HG03571 (cell line): ENCODE measurements around the gene OXTR.

ENCODE experiments used
- ATAC-seq: cut with Tn5 transposase; IDR thresholded peaks from one replicate; pipeline ENCODE4 v1.9.1; 2021; ENCODE audit not compliant: unreplicated experiment

Gene OXTR

DNA sequence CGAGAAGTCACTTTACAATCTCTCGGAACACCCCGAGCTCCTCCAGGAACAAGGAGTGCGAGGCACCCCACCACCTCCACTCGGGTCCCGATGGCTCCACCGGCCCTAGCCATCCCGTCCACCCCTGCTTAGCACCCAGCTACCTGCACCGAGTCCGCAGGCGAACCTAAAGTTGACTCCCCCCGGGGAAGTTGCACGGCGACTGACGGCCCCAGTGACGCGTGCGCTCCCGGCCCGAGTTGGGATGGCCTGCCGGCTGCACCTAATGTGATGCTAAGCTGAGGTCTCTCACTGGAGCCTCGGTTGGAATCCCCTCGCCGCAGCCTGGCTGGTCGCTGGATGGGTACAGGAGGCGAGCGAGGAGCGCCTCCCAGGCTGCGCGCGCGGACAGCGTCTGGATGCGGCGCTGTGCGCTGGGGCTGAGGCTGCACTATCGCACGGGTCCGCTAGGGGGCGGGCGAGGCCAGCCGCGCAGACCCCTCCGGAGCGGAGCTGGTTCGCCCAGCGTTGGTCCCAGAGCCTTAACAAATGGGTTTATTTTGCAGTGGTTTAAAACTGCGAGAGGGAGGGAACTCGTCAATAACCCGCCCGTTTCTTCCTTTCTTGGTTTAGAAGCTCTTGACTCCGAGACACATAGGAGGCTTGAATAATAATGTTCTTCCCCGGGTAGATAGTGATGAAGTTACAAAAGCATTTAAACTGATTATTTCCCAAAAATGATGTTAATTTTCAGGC lies at the start of gene OXTR:
OXTR (minus strand) TSS at position 526 of the 735 bp plus-strand sequence. CDS start 1,426 bp downstream, outside the sequence.
- ATAC-seq = peak; percentile 78

DNA sequence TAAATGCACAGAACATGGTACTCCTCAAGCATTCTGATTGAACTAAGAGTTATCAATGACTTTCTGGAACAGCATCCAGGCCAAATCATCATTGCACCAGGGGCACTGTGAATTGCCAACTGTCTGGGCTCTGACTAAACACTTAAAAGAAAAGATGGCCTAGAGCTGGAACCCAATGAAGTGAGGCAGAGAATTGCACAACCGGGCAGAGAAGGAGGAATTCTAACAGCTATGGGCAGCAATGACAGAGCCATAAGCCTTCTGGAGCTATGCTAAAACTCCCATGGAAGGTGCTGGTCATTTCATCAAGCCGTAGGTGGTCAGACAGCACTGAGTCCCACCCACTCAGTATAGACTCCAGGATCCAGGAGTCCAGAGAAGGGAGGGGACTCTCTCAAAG lies 48.1 kb upstream of the OXTR start:
- no peak for ATAC-seq

- ATAC-seq = no peak
Measured at GRCh38 chr3:8816106-8816505, 46.7 kb upstream of the OXTR start.

- no peak for ATAC-seq
Measured at GRCh38 chr3:8813411-8813810, 44.0 kb upstream of the OXTR start.

DNA sequence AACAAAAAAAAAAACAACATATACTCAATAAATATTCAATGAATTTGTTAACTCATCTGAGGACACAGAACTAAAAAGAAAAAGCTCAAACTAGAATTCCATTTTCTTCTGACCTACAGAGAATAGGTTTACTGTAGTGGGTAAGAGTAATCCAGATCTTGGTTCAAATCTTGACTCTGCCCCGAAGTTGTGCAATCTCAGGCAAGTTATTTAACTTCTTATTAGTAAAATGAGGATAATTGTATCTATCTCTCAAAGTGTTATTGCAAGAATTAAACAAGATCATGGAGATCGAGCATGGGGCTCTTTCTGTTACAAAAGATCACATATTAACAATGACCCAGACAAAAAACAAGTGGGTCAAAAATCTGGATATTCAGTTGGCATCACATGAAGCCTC lies 41.1 kb upstream of the OXTR start:
- no peak for ATAC-seq

DNA sequence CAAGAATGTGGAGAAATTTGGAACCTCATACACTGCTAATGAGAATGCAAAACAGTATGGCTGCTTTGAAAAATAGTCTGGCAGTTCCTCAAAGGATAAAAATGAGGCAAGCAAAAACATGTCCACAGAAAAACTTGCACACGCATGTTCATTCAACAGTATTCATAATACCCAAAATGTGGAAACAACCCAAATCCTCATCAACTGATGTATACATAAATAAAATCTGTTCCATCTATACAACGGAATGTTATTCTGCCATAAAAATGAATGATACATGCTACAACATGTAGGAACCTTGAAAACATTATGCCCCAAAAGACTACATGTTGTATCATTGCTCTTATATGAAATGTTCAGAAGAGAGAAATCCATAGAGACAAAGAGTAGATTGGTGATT lies 36.4 kb upstream of the OXTR start:
- ATAC-seq = no peak

DNA sequence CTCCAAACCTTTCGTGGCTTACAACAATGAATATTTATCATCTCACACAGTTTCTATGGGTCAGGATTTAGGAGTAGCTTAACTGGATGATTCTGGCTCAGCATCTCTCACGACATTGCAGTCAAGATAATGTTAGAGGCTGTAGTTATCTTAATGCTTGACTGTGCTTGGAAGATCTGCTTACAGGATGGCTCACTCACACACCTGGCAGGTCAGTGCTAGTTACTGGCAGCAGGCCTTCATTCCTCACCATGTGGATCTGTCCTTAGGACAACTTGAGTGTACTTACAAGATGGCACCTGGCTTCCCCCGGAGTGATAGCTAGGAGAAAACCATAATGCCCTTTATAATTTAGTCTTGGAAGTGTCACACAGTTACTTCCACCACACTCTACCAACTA lies 32.8 kb upstream of the OXTR start:
- ATAC-seq = no peak

GRCh38 chr3:8800016-8800415 lies 30.6 kb upstream of the OXTR start:
- ATAC-seq = no peak

DNA sequence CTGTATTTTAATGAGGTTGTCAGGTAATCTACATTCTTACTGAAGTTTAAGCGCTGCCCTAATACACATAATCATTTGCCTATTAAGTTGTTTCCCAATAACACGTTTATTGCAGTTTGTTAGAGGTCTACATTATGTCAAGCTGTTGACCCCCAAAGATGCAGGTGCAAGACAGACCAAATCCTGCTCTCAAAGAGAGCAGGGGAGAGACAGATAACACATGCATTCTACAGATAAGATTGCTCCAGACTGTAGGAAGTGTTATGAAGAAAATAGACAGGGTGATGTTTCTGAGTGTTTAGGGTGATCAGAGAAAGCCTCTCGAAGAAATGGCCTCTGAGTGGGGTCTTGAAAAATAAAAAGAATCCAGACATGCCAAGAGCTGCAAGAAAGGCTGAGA lies 24.8 kb upstream of the OXTR start:
- ATAC-seq = no peak

DNA sequence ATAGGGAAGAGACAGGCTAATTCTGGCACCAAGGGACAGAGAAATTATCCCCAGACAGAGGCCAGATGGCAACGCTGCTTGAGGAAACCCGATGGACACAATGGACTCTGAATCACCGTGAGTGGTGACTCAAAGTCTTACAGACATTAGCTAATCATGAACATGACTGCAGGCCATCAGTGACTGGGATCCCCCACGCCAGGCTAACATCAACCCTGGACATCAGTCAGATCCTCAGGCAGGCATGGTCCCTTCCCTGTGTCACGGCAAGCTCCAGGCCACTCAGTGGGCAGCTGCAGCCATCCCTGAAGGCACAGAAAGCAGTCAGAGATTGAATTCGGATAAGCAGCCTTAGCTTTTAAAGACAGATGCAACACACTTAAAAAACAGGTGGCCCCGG lies 23.8 kb upstream of the OXTR start:
- ATAC-seq = no peak

DNA sequence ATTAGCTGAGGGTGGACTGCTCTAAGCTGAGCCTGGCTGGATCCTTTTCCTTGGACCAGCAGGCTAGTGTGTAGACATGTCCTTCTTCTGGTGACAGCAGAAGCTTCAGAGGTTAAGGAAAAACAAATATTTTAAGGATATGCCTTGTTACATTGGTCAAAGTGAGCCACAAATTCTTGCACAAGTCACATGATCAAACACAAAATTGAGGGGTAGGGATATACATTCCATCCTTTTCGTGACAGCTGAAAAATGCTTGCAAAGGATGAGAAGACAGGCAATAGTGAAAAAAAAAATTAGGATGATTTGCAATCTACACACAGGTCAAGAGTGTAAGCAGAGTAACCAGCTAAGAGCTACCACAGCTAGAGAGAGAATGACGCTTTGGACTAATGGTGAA lies 21.1 kb upstream of the OXTR start:
- no peak for ATAC-seq

DNA sequence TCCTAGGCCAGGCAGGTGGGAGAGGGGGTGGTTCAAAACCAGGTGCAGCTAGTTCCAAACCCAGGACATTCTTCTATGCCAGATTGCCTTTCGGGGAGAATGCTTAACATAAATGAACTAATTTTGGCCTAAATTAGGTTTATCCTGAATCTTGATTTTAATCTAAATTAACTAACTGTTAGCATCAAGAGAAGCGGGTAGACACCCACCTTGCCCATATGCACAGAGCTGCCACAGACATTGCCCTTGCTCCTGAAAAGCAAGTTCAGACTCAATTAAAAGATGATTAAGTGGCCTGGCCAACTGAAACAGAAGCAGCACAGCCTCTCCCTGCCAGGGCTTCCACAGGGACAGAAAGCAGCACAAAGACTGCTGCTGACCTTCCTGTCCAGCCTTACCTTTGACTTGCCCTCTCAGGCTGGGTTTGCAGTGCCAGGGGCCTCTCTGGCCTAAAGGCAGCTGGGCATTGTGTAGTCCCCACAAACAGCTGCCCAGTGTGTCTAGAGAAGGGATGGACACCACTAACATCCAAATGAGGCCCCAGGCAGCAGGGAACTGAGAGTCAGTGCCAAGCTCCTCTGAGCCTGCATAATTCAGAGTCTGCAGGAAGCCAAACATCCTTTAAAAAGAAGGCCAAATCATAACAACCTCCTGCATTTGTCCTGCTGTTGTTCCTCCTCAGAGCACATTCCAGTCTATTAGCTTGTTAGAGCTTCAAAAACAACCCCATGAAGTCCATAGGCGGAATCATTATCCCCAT lies 15.4 kb upstream of the OXTR start:
- no peak for ATAC-seq

- no peak for ATAC-seq
Measured at GRCh38 chr3:8780279-8780678, 10.9 kb upstream of the OXTR start.

- ATAC-seq = no peak
Measured at GRCh38 chr3:8778475-8778874, 9.1 kb upstream of the OXTR start.

DNA sequence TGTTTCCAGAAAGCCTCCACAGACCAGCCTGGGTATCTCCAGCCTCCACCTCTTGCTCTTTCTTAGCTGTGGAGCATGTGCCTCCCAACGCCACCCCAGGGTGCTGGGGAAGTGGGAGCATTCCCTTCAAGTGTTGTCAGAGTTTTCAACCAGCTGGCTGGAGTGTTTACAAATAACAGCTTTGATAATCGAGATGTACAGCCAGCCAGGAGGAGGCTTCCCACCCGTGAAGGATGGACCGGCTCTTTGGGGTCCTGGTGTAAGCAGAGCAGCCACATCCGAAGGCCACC lies 8.5 kb upstream of the OXTR start:
- no peak for ATAC-seq

DNA sequence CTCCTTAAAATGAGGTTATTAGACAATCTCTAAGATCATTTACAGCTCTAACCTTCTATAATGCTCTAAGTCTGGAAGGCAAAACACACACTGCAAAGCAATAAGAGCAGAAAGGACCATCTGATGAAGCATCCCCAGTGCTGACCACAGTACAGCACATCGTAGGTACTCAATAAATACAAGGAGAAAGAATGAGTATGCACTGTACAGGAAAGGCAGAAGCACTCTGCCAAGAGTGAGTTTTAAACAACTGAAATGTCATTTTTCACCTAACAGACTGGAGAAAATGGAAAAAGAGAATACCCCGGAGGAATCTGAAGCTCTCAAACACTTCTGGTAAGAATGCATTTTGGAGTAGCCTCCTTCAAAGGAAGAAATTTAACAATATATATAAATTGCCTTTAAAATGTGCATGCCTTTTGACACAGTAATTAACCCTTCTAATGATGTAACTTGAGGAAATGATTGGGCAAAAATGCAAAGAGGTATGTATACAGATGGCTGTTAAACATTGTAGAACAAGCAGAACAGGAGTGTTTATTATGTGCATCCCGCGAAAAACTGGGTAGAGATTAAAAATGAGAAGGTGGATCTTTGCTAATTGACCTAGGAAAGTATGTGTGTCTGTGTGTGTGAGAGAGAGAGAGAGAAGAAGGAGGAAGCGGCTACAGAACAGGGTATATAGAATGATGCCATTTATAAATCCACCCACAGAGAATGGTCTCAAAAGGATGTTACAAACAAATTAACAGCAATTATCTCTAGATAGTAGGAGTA lies 8.0 kb upstream of the OXTR start:
- no peak for ATAC-seq

- ATAC-seq = no peak
Measured at GRCh38 chr3:8776406-8776805, 7.0 kb upstream of the OXTR start.

DNA sequence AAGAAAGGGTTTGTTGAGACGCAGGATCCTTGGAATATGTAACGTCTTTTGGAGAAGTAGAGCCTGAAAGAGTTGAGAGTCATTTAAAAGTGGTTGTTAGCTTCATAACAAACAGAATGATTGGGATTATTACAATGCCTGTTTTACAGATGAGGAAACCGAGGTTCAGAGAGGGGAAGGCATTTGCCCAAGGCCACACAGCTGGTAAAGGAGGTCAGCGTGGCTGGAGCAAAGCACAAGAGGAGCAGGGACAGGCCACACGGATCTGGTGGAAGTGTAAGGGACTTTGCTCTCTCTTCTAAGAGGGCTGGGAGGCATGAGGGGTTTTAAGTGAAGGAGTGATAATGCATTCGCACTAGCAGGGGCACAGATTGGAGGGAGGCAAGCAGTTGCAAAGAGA lies 6.2 kb upstream of the OXTR start:
- no peak for ATAC-seq

GRCh38 chr3:8775181-8775580 lies 5.8 kb upstream of the OXTR start:
- no peak for ATAC-seq

DNA sequence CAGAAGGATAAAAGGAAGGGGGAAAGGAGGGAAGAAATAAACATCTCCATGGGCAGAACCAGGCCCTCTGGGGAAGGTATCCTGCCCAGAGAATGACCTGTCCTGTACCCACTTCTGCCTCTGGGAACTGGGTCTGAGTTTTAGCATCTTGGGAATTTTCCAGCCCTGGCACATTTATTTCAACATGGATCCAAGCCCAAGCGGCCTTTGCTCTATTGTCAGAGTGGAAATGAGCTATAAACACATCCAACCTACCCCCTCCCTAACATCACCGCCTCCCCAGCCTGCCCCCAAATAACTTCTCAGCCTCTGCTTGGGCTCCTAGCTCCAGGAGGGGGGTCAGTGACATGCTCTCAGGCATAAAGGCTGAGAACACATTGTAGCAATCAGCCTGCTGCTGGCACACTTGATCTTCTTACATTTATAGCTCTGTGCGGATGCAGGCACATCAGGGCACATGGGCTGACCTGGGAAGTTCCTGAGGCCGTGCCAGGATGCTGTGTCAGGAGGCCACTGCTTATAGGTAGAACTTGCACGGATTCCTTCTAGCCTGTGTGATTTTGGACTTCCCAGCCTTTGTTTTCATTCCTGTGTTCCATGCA lies 4.6 kb upstream of the OXTR start:
- ATAC-seq = no peak

- ATAC-seq = peak; percentile 28
Measured at GRCh38 chr3:8768364-8769087, 887 bp downstream of the OXTR start.
